NB4 (cell line): ENCODE measurements around the gene SCN9A.

Source experiments
- DNase-seq: peaks from one replicate; pipeline ENCODE4 v3.0.0; 2010; ENCODE audit warnings: low read depth
- H3K4me3 ChIP-seq: one replicate; pipeline ENCODE4 v1.5.1; 2011; ENCODE audit warnings: mild to moderate bottlenecking, low read depth, low read length, moderate library complexity
- CTCF ChIP-seq: IDR thresholded peaks from one replicate; pipeline ENCODE4 v1.5.1; 2012; ENCODE audit warnings: low read depth, low read length
- MAX ChIP-seq: IDR thresholded peaks from 2 replicates; pipeline ENCODE4 v1.6.1; 2011; ENCODE audit warnings: low read depth, low read length
- MYC ChIP-seq: IDR thresholded peaks from 2 replicates; pipeline ENCODE4 v1.6.1; 2011; ENCODE audit warnings: low read depth, low read length
- POLR2A ChIP-seq: IDR thresholded peaks from 2 replicates; pipeline ENCODE4 v1.6.1; 2011; ENCODE audit warnings: mild to moderate bottlenecking; ENCODE audit not compliant: insufficient read length; ENCODE audit errors: extremely low read depth

The SCN9A gene

GRCh38 chr2:166156985-166157490 is 218.7 kb downstream of the SCN9A start:
- no peak for DNase-seq
- TF ChIP-seq CTCF, result no peak
- no peak for TF ChIP-seq MAX
- TF ChIP-seq POLR2A, result no peak
- TF ChIP-seq MYC, result no peak
- no peak overlapping the region for H3K4me3 ChIP-seq

- TF ChIP-seq CTCF (no peak), MAX (no peak), MYC (no peak), POLR2A (no peak)
- no peak for DNase-seq
These were observed 220.2 kb downstream of the SCN9A start for GRCh38 chr2:166155589-166155988.

GRCh38 chr2:166154685-166155338 is 220.9 kb downstream of the SCN9A start:
- DNase-seq, result no peak
- no peak for TF ChIP-seq MYC
- no peak overlapping the region for H3K4me3 ChIP-seq

More at GRCh38 chr2:166155589-166155988, 220.2 kb downstream of the SCN9A start:
- H3K4me3 ChIP-seq, result no peak overlapping the region

- no peak for DNase-seq
- TF ChIP-seq CTCF, result no peak
- no peak for TF ChIP-seq MYC
These were observed 223.7 kb downstream of the SCN9A start for GRCh38 chr2:166152064-166152463.

GRCh38 chr2:166148500-166149400 is 227.0 kb downstream of the SCN9A start:
- TF ChIP-seq MYC (no peak), CTCF (no peak), POLR2A (no peak)
- no peak overlapping the region for H3K4me3 ChIP-seq
- DNase-seq, result no peak

More at GRCh38 chr2:166152064-166152463, 223.7 kb downstream of the SCN9A start:
- no peak overlapping the region for H3K4me3 ChIP-seq

GRCh38 chr2:166147883-166148282 is 227.9 kb downstream of the SCN9A start:
- DNase-seq, result no peak
- TF ChIP-seq CTCF (no peak), MYC (no peak), POLR2A (no peak), MAX (no peak)
- H3K4me3 ChIP-seq, result no peak overlapping the region
